K562 (cell line): Measurements from ENCODE around the gene ZNF473. TPM values are rescaled to one million over a fixed set of nuclear protein-coding genes. Genes with fewer than 3 reads are reported as not detected.

ENCODE experiments used
- ATAC-seq: fragments of 200-7000 bp; cut with Tn5 transposase; 3 replicates; pipeline ENCODE4 v1.9.1; 2020; ENCODE audit warnings: moderate library complexity
- BruUV-seq: library from RNA; stranded (reverse); fragments of 400-500 nt; replicated peaks from 2 replicates; lab custom pipeline; 2021; lab: Mats Ljungman, UMichigan
- CTCF ChIA-PET: fragments of 300-600 bp; formaldehyde crosslinking; extraction: SDS; loops from one replicate; lab custom pipeline; 2021; ENCODE audit warnings: low intra/inter-chr PET ratio; lab: Yijun Ruan, JAX
- POLR2A ChIA-PET: fragments of 300-600, 350-650 bp; sonication (Branson Sonifier 250); formaldehyde crosslinking; extraction: SDS; loops from one replicate; lab custom pipeline; 2021; ENCODE audit warnings: antibody characterized with exemption, inconsistent platforms; lab: Yijun Ruan, JAX
- DNase-seq, 4 experiments: peaks; one replicate each; pipeline versions ENCODE4 v3.0.0 to v3.0.0-alpha.2; 2011 to 2018; ENCODE audit warnings: low spot score in 3 of 4, mixed read lengths in 3 of 4; ENCODE audit errors: extremely low read depth in 1 of 4
- FAIRE-seq: peaks from 2 replicates; lab custom pipeline; 2011; peaks lifted over from hg19 to GRCh38; lab: Jason Lieb, UNC
- H2AFZ ChIP-seq: 2 replicates; pipeline ENCODE4 v1.6.0; 2011; ENCODE audit warnings: low read depth, low read length, control low read depth, inconsistent platforms
- H3K27ac ChIP-seq: fragments of 200-600 bp; 3 replicates; pipeline ENCODE4 v1.8.0; 2011; ENCODE audit warnings: low read depth, mild to moderate bottlenecking, control low read depth, inconsistent platforms, low read length, moderate library complexity, mixed read lengths; ENCODE audit errors: extremely low read depth
- H3K27me3 ChIP-seq, 2 experiments: fragments of 300-600 bp in 1 of 2; 2 replicates in 1 of 2; 3 replicates in 1 of 2; pipeline versions ENCODE4 v1.6.0 to v1.8.0; 2011; ENCODE audit warnings: inconsistent platforms in 2 of 2, low read length in 2 of 2, mild to moderate bottlenecking in 1 of 2, mixed read lengths in 1 of 2, moderate library complexity in 1 of 2; ENCODE audit not compliant: control insufficient read depth in 2 of 2, insufficient read depth in 2 of 2
- H3K36me3 ChIP-seq: fragments of 300-600 bp; 3 replicates; pipeline ENCODE4 v1.8.0; 2011; ENCODE audit warnings: mild to moderate bottlenecking, low read length, inconsistent platforms; ENCODE audit not compliant: control insufficient read depth, insufficient read depth
- H3K4me1 ChIP-seq, 2 experiments: fragments of 200-600 bp in 1 of 2; replicated peaks in 1 of 2; 2 replicates in 1 of 2; 3 replicates in 1 of 2; pipeline versions ENCODE4 v1.5.1 to v1.8.0; 2011; ENCODE audit warnings: inconsistent platforms in 2 of 2, low read length in 2 of 2, mild to moderate bottlenecking in 1 of 2, mixed read lengths in 1 of 2, moderate library complexity in 1 of 2; ENCODE audit not compliant: control insufficient read depth in 2 of 2, insufficient read depth in 2 of 2
- H3K4me2 ChIP-seq: 2 replicates; pipeline ENCODE4 v1.6.1; 2011; ENCODE audit warnings: low read length, control low read depth, inconsistent platforms, mixed read lengths; ENCODE audit not compliant: insufficient read depth
- H3K4me3 ChIP-seq: fragments of 200-600 bp; sonication (generic), shearing (Covaris generic); 2 replicates; pipeline ENCODE4 v1.5.1; 2016; ENCODE audit warnings: control low read depth, inconsistent platforms
- H3K79me2 ChIP-seq: fragments of 200-600 bp; 3 replicates; pipeline ENCODE4 v1.8.0; 2011; ENCODE audit warnings: low read length, inconsistent platforms; ENCODE audit not compliant: control insufficient read depth, insufficient read depth
- H3K9ac ChIP-seq, 2 experiments: 2 replicates each; pipeline versions ENCODE4 v1.6.0 to v1.6.1; 2011; ENCODE audit warnings: low read depth in 2 of 2, low read length in 2 of 2, control low read depth in 1 of 2, inconsistent platforms in 1 of 2, mild to moderate bottlenecking in 1 of 2, mixed read lengths in 1 of 2; ENCODE audit not compliant: insufficient read depth in 1 of 2
- H3K9me1 ChIP-seq: one replicate; pipeline ENCODE4 v1.6.0; 2011; ENCODE audit warnings: inconsistent platforms, mild to moderate bottlenecking, low read length, moderate library complexity; ENCODE audit not compliant: control insufficient read depth, insufficient read depth
- H3K9me3 ChIP-seq: replicated peaks from 2 replicates; pipeline ENCODE4 v1.5.1; 2011; ENCODE audit warnings: low read depth, low read length, inconsistent platforms; ENCODE audit not compliant: control insufficient read depth, insufficient read depth
- H4K20me1 ChIP-seq: replicated peaks from 2 replicates; pipeline ENCODE4 v1.6.1; 2011; ENCODE audit warnings: low read length, inconsistent platforms, mixed read lengths; ENCODE audit not compliant: control insufficient read depth, insufficient read depth
- CBFA2T2 ChIP-seq: fragments of 450-650 bp; conservative IDR thresholded peaks from 2 replicates; pipeline ENCODE4 v1.6.1; 2017; ENCODE audit warnings: mild to moderate bottlenecking
- FOSL1 ChIP-seq: fragments of 200-800 bp; sonication (Bioruptor generic); conservative IDR thresholded peaks from 2 replicates; pipeline ENCODE4 v1.6.1; 2016; ENCODE audit warnings: missing genetic modification characterization, missing compliant biosample characterization
- KLF13 ChIP-seq: fragments of 450-650 bp; IDR thresholded peaks from 2 replicates; pipeline ENCODE4 v1.6.1; 2016; ENCODE audit warnings: missing genetic modification characterization, low read depth, mild to moderate bottlenecking, missing compliant biosample characterization, moderate library complexity, borderline replicate concordance
- MYNN ChIP-seq, 2 experiments: sonication (generic); formaldehyde crosslinking in 1 of 2; IDR thresholded peaks; 2 replicates each; pipeline versions ENCODE4 v1.5.0 to v1.6.1; 2016 to 2020; ENCODE audit warnings: antibody characterized with exemption in 1 of 2, missing genetic modification reagents in 1 of 2
- NFATC3 ChIP-seq: fragments of 450-650 bp; IDR thresholded peaks from 2 replicates; pipeline ENCODE4 v1.6.1; 2017; ENCODE audit warnings: mild to moderate bottlenecking
- POLR2AphosphoS2 ChIP-seq: IDR thresholded peaks from 2 replicates; pipeline ENCODE4 v1.6.1; 2012; ENCODE audit warnings: low read length, improper control_type of control experiment
- RAD21 ChIP-seq, 2 experiments: fragments of 250-450 bp in 1 of 2; fragments of 450-650 bp in 1 of 2; sonication (Bioruptor Pico) in 1 of 2; formaldehyde crosslinking in 1 of 2; IDR thresholded peaks in 1 of 2; conservative IDR thresholded peaks in 1 of 2; 2 replicates each; pipeline versions ENCODE4 v1.4.0 to v1.8.0; 2020 to 2022; ENCODE audit warnings: mild to moderate bottlenecking in 2 of 2, moderate library complexity in 1 of 2
- RCOR1 ChIP-seq, 2 experiments: IDR thresholded peaks; 2 replicates each; pipeline ENCODE4 v1.6.1; 2012; ENCODE audit warnings: low read depth in 2 of 2, low read length in 2 of 2, borderline replicate concordance in 1 of 2, improper control_type of control experiment in 1 of 2
- SPI1 ChIP-seq: IDR thresholded peaks from 2 replicates; pipeline ENCODE4 v1.6.1; 2011; ENCODE audit warnings: low read depth, low read length, control low read depth, borderline replicate concordance
- TEAD4 ChIP-seq, 2 experiments: sonication (generic) in 1 of 2; formaldehyde crosslinking in 1 of 2; IDR thresholded peaks; 2 replicates each; pipeline versions ENCODE4 v1.6.1 to v1.8.0; 2012 to 2022; ENCODE audit warnings: borderline replicate concordance in 1 of 2, inconsistent platforms in 1 of 2, low read length in 1 of 2, mild to moderate bottlenecking in 1 of 2, missing genetic modification reagents in 1 of 2
- ZFP1 ChIP-seq: fragments of 450-650 bp; formaldehyde crosslinking; IDR thresholded peaks from 2 replicates; pipeline ENCODE4 v1.4.0; 2020; ENCODE audit warnings: mild to moderate bottlenecking, mixed read lengths
- ZNF263 ChIP-seq: sonication (generic); formaldehyde crosslinking; IDR thresholded peaks from 2 replicates; pipeline ENCODE4 v1.8.0; 2022; ENCODE audit warnings: mild to moderate bottlenecking, missing genetic modification reagents, borderline replicate concordance
- WGBS: fragments of 100-300 bp; shearing (Covaris generic); methylation state at CpG from one replicate; pipeline ENCODE4 v1.1.6; 2016; ENCODE audit warnings: low coverage, mixed read lengths; ENCODE audit not compliant: insufficient coverage; ENCODE audit errors: missing lambda C conversion rate; 5-methylcytosine and 5-hydroxymethylcytosine counted together
- in situ Hi-C: fragments of 300-500 bp; cut with MboI; formaldehyde crosslinking; loops from 4 replicates; pipeline ENCODE4 v1.15.0; 2018; ENCODE audit warnings: inconsistent platforms, mixed read lengths
- intact Hi-C: fragments of 100-400 bp; cut with micrococcal nuclease; formaldehyde crosslinking; loops from 2 replicates; pipeline ENCODE4 v1.14.2; 2022
- polyA plus RNA-seq, 8 experiments: library from polyadenylated mRNA; depleted of rRNA in 4 of 8; stranded (reverse) in 5 of 8; unstranded in 3 of 8; fragments of >200 nt; fragmentation: Nextera tagmentation in 2 of 8; fragmentation: Illumina TruSeq in 1 of 8; extraction: Ambion mirVana in 2 of 8; extraction: Trizol in 1 of 8; gene quantifications; 2 replicates each; pipeline versions ENCODE4 v1.2.1 to v1.2.3, GENCODE V29; 2011 to 2014; ENCODE audit warnings: inconsistent platforms in 1 of 8, missing spikeins in 1 of 8
- total RNA-seq, 7 experiments: library from RNA; depleted of rRNA in 6 of 7; stranded (reverse); fragments of >200 nt in 6 of 7; fragmentation: Illumina TruSeq in 2 of 7; extraction: Trizol in 2 of 7; gene quantifications; 2 replicates each; pipeline versions ENCODE4 v1.2.1 to v1.2.3, GENCODE V29; 2011 to 2021; ENCODE audit warnings: low replicate concordance in 1 of 7
- TF ChIP-seq, protein P1 (sequence below), 2 experiments: fragments of 150-350 bp in 1 of 2; IDR thresholded peaks; 2 replicates each; pipeline ENCODE4 v1.6.1; 2012 to 2016; ENCODE audit warnings: low read depth in 2 of 2, low read length in 2 of 2, mild to moderate bottlenecking in 1 of 2, moderate library complexity in 1 of 2

ZNF473 gene
- total and polyA plus RNA-seq, 9 of the 15 experiments (the other 6 are each of a cell fraction or from before 2014, with no cell fraction given), result 8.2 to 34.0 (median 28.5) TPM

DNA sequence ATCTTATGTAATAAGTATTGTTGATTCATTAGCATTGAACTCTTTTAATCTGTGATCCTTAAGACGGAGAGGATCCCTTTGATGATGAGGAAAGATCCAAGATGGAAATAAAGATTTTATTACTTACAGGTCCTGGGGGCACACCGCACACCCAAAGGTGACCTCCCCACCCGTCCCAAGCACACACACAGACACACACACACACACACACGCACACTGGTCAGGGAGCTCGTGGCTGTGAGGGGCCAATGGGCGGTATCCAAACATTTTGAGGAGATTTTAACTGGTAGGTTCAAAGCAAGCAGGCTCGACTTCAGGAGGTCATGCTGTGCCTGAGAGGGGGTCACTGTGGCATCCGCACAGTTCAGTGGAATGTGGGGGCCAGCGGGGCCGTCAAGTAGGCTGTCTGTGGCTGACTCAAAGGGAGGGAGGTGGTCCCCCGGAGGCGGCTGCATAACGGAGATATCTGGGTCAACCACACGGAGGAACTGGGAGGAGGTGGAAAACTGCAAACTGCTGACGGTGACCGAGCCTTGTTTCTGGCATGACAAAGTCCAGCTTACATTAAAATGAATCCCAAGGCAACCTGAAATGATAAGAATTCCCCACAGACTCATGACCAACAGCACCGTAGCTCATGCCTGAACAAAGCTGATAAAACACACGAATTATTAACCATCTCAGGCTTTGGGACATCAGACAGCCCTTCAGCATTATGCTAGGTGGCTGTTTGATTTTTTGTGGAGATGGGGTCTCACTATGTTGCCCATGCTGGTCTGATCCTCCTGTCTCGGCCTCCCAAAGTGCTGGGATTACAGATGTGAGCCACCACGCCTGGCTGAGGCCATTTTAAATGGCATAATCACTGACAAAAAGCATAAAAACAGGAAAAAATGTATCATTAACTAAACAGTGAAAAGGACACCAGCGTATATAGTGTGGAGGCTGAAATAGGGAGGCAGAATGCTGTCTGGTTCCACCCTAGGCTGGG lies 43.9 kb upstream of the ZNF473 start (continued):
- TF ChIP-seq NFATC3 (no peak), FOSL1 (tag) (peak; percentile 69), CBFA2T2 (peak; percentile 82)
- TF ChIP-seq, all 486 proteins: peak for 44

DNA sequence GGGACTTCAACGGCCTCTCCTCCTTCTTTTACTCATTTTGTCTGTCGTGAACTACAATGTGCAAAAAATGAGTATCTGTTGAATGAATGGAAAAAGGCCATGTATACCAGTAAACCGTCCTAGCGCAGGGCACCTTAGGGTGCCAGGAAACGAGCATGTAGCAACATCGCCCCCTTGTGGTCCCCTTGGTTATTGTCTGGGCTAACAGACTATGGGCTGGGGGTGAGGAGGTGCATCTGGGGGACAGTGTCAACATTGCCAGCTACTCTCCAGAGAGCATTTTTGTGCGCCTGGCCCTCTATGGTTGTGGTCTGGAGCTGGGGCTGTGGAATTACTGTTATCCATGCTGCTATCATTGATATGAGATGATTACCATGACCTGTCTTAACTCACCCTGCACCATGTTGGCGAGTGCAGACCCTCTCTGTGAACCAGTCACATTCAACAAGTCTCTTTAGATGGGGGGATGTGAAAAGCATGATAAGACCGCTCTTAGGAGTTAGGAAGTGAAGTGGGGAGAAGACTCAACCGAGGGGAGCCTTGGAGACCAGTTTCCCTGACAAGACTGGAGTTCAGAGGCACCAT lies 42.1 kb upstream of the ZNF473 start:
- Histone ChIP-seq H3K9me1 (no peaks in the 10 kb centered on the region), H3K79me2 (no peaks in the 10 kb centered on the region), H2AFZ (no peak overlapping the region), H3K9ac (no peak overlapping the region), H3K27ac (no peak overlapping the region), H3K27me3 (no peaks in the 10 kb centered on the region), H3K36me3 (peaks cover 20% of the 10 kb centered on the region; the same call in 2 of the 3 replicates), H3K9me3 (no peaks in the 10 kb centered on the region), H3K4me3 (no peak overlapping the region), H4K20me1 (peaks cover 26% of the 10 kb centered on the region), H3K4me2 (no peak overlapping the region), H3K4me1 (peaks cover 13 to 20% of the 10 kb centered on the region in 2 experiments; a peak in 4 of 5 replicates)
- in situ Hi-C loops, result loop anchor here (5.0 kb wide), 1 partner anchor 91 kb away; no protein-coding TSS in a partner anchor
- intact Hi-C loops, result loop anchor here (1.0 kb wide), 1 partner anchor 46 kb away; no protein-coding TSS in a partner anchor
- WGBS, result 17% methylated on average over 10 of the region's 10 CpGs
- FAIRE-seq, result peak; percentile 94
- DNase-seq, result peak; percentile 71 to 83 (median 77)
- ChIA-PET CTCF (interaction anchor here (0.5 to 3.7 kb wide), 7 partner anchors 12 to 477 kb away, joined by 3 to 61 read pairs (median 3); no protein-coding TSS in a partner anchor), POLR2A (interaction anchor here (1.7 to 1.8 kb wide), 2 partner anchors 9 to 15 kb away, joined by 5 to 6 read pairs; no protein-coding TSS in a partner anchor)
- no TSS peak for BruUV-seq
- ATAC-seq, result peak; percentile 90
- TF ChIP-seq ZNF263 (CRISPR knock-in tag) (no peak), ZFP1 (no peak), SPI1 (no peak), MYNN (IDR thresholded peaks at IDR 0.05) (peak; percentile 44; the same call in 1 of the 2 replicates), MYNN (CRISPR knock-in tag; IDR thresholded peaks at IDR 0.05) (no peak), RAD21 (CRISPR knock-in tag; conservative IDR thresholded peaks at IDR 0.05 in 1 of 2, IDR thresholded peaks at IDR 0.05 in 1 of 2) (peak; percentile 76 to 83), KLF13 (tag) (0 out of 2 replicates have a peak, but pooled peaks have one; percentile 19), POLR2AphosphoS2 (peak; percentile 48; the same call in 1 of the 2 replicates), RCOR1 (IDR thresholded peaks at IDR 0.05; ENCODE audit: borderline replicate concordance in 1 of 2, low read depth in 2 of 2, low read length in 2 of 2) (0 out of 4 replicates have a peak, but pooled peaks of 1 of the 2 experiments have one; percentile 14), TEAD4 (IDR thresholded peaks at IDR 0.05; ENCODE audit: low read length) (0 out of 2 replicates have a peak, but pooled peaks have one; percentile 18), TEAD4 (CRISPR knock-in tag; IDR thresholded peaks at IDR 0.05; ENCODE audit: borderline replicate concordance) (no peak)
- TF ChIP-seq, protein P1, sequence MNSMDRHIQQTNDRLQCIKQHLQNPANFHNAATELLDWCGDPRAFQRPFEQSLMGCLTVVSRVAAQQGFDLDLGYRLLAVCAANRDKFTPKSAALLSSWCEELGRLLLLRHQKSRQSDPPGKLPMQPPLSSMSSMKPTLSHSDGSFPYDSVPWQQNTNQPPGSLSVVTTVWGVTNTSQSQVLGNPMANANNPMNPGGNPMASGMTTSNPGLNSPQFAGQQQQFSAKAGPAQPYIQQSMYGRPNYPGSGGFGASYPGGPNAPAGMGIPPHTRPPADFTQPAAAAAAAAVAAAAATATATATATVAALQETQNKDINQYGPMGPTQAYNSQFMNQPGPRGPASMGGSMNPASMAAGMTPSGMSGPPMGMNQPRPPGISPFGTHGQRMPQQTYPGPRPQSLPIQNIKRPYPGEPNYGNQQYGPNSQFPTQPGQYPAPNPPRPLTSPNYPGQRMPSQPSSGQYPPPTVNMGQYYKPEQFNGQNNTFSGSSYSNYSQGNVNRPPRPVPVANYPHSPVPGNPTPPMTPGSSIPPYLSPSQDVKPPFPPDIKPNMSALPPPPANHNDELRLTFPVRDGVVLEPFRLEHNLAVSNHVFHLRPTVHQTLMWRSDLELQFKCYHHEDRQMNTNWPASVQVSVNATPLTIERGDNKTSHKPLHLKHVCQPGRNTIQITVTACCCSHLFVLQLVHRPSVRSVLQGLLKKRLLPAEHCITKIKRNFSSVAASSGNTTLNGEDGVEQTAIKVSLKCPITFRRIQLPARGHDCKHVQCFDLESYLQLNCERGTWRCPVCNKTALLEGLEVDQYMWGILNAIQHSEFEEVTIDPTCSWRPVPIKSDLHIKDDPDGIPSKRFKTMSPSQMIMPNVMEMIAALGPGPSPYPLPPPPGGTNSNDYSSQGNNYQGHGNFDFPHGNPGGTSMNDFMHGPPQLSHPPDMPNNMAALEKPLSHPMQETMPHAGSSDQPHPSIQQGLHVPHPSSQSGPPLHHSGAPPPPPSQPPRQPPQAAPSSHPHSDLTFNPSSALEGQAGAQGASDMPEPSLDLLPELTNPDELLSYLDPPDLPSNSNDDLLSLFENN (IDR thresholded peaks at IDR 0.05; ENCODE audit: low read depth in 2 of 2, low read length in 2 of 2), result 0 out of 4 replicates have a peak, but pooled peaks of 1 of the 2 experiments have one; percentile 12
